NCI-H2227 treated with DMSO at 0.1 percent for 48 hours (cell line): Measurements from ENCODE around the gene TAL1.
"Not testable (repeated sequence)": the region's sequence is repeated elsewhere in the genome, so short reads cannot be mapped to it uniquely, and the experiment has no call there.

Source experiments
- DNase-seq: peaks from one replicate; lab custom pipeline; 2025; lab: John Stamatoyannopoulos, UW

TAL1 gene

DNA sequence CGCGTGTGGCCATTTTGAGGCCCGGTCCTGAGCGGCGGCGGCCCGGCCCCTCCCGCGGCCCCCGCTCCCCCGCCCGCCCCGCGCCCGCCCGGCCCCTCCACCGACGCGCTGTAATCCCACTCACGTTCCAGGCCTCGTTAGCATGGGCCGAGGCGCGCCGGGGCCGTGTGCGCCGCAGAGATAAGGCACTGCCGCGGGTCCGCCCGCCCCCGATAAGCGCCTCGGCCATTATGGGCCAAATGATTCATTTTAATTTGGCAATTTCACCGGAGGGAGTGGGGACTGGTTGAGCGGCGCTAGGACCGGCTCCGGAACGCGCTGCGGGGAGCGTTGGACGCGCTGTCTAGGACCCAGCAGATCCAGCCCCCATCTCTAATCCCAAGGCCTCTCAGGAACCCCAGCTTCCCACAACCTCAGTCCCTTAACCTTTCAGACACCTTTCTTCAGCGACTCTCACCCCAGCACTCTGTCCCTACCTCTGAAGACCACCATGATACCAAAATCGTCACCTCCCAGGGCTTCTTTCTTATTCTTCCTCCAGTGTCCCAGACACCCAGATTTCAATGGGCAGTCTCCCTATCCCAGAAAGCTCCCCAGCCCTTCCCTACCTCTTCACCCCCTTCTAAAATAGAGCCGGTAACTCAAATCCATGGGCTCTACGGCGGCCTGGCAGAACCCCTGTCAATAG lies at the start of gene TAL1:
Gene TAL1, minus strand, starts transcription at position 39 of the 688 bp plus-strand sequence. CDS start 6,337 bp downstream, outside the sequence.
- peak; percentile 59 for DNase-seq

GRCh38 chr1:47280142-47280541 lies 48.1 kb upstream of the TAL1 start:
- no peak for DNase-seq

GRCh38 chr1:47276850-47277249 lies 44.8 kb upstream of the TAL1 start:
- DNase-seq: no peak

DNA sequence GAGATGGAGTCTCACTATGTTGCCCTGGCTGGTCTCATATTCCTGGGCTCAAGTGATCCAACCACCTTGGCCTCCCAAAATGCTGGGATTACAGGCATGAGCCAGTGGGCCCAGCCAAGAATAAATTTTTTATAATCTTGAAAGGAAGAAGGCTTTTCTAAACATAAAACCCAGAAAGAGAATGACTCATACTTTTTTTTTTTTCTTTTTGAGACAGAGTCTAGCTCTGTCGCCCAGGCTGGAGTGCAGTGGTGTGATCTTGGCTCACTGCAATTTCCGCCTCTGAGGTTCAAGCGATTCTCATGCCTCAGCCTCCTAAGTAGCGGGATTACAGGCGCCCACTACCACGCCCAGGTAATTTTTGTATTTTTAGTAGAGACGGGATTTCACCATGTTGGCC lies 43.8 kb upstream of the TAL1 start:
- DNase-seq: not testable (repeated sequence)

GRCh38 chr1:47265529-47265928 lies 33.5 kb upstream of the TAL1 start:
- not testable (repeated sequence) for DNase-seq

- peak; percentile 27 for DNase-seq
These were observed 30.9 kb upstream of the TAL1 start for GRCh38 chr1:47262787-47263413.

- DNase-seq: no peak
These were observed 25.2 kb upstream of the TAL1 start for GRCh38 chr1:47257224-47257623.

DNA sequence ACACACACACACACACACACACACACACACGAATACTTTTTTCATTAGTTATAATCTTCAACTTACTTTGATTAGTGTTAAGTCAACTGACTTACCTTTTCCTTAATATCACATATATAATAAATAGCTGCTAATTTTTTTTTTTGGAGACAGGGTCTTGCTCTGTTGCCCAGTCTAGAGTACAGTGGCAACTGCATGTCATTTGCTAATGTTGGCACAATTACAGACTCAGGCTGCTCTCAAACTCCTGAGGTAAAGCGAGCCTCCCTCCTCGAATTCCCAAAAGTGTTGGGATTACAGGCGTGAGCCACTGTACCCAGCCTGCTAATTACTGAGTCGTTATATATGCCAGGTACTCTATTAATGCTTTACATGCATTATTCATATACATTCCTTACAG lies 20.8 kb upstream of the TAL1 start:
- DNase-seq: no peak

DNA sequence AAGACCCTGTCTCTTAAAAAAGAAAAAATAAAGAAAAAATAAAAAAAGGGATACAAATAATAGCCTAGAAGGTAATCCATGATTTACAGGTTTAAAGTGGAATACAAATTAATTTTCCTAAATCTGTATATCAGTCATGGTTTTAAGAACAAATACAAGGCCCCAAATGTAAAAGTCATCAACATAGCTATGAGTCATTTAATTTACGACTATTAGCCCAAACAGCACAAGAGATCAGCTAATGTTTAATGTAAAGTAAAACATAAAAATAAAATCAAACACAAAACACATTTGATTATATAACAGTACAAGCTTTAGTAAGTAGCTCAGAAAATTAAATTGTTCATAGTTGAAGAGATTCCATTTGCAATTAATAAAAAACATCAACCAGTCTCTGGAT lies 20.3 kb upstream of the TAL1 start:
- no peak for DNase-seq

DNA sequence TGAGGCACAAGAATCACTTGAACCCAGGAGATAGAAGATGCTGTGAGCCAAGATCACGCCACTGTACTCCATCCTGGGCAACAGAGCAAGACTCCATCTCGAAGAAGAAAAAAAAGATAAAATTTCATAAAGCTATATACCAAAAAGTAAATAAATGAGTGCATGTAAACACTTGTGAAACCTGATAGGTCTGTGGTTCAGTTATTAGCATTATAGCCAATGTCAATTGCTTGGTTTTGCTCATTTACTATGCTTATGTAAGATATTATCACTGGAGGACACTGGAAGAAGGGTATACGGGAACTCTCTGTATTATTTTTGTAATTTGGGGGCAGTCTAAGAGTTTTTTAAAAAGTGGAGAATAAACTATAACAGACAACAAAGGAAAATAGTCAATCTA lies 17.7 kb upstream of the TAL1 start:
- DNase-seq: no peak

GRCh38 chr1:47244339-47244862 lies 12.4 kb upstream of the TAL1 start:
- no peak for DNase-seq

DNA sequence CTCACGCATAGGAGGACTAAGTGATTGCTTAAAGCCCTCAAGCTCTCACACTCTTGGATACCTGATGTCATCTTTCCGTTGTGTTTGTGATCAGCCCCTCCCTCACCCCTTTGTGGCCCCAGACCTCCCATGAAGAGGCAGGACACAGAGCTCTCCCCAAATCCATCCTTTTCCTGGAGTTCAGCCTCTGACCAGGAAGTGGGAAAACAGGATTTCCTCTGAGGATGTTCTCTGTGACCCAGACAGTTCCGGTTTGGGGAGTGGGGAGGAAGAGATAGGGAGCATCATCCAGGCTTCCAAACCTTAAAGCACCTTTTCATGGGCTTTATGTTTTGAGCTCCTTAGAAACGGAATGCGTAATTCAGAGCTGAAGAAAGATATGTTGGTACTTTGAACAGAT lies 11.9 kb upstream of the TAL1 start:
- no peak for DNase-seq

DNA sequence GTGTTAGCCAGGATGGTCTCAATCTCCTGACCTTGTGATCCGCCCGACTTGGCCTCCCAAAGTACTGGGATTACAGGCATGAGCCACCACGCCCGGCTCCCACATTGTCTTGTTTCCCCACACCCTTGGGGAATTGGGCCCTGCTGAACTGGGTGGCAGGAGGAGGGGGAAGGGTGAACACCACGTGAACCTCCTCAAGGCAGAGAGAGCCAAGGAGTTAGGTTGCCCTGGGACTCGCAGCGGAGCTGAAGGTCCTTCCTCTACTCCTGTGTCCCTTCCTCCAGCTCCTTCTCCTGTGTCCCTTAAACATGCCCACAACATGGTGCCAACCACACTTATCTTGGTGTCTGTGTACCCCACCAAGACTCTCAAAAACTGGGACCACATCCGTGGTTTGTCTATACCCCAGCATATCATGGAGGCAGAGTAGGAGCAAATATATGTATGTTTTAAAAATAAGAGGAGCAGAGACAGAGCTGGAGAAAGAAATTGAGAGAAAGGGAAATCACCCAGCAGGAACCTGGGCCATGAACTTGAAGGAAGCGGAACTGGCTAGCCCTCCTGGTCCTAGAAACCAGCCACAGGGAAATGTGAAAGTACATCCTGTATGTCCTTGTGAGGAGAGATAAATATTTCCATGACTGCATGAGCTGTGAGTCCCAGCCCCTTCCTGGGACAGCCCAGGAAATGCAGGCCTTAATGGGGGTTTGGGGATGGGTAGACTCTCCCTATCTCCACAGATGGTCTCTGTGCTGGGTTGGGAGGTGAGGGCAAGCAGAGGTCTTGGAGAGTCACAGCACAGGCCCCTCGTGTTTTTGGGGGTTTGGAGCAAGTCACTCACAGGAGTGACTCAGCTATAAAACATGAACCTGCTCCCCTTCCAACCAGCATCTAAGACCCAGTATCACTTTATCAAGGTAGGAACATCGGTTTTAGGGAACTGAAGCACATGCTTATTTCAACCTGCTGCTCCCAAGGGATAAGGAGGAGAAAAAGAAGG lies 9.4 kb upstream of the TAL1 start:
- DNase-seq: no peak

GRCh38 chr1:47238935-47239592 lies 7.0 kb upstream of the TAL1 start:
- no peak for DNase-seq

- no peak for DNase-seq
These were observed 3.8 kb upstream of the TAL1 start for GRCh38 chr1:47235806-47236205.

GRCh38 chr1:47235241-47235681 lies 3.2 kb upstream of the TAL1 start:
- no peak for DNase-seq

DNA sequence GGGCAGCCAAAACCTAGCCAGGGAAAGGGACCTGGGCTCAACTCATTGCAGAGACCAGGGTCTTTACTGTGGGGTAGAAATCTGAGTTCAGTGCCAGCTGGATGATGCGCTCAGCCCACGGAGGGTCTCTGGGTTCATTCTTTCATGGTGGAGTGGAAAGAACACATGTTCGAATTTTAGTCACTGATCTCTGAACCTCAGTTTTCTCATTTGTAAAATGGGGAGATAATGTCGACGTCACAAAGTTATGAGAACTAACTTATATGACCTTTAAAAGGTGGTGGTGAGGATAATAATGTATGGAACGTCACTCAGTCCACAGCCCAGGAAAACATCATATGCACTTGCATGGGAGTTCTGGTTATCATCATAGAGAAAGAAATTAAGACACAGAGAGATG lies 1.2 kb upstream of the TAL1 start:
- DNase-seq: no peak

GRCh38 chr1:47231301-47232186 lies 481 bp downstream of the TAL1 start:
- peak; percentile 67 for DNase-seq

GRCh38 chr1:47230692-47231300 lies 1.2 kb downstream of the TAL1 start:
- peak; percentile 54 for DNase-seq
